Ascending aorta (tissue), 2 donors: ENCODE data around the gene FAM227B. TPM values are rescaled to one million over a fixed set of nuclear protein-coding genes. Genes with fewer than 3 reads are reported as not detected.
A peak's percentile ranks its signal among the peaks of the same experiment; 100 is the strongest.

Experiments
- DNase-seq, 2 donors: peaks; one replicate each; pipeline ENCODE4 v3.0.0-alpha.2; 2019; ENCODE audit warnings: low spot score in 2 of 2
- H3K27ac ChIP-seq, 2 donors: fragments of 200-600 bp; sonication (generic); one replicate each; pipeline ENCODE4 v1.5.1; 2016 to 2017; ENCODE audit warnings: mild to moderate bottlenecking in 1 of 2
- H3K27me3 ChIP-seq: fragments of 200-600 bp; sonication (generic); one replicate; pipeline ENCODE4 v1.5.1; 2017
- H3K36me3 ChIP-seq, 2 donors: fragments of 200-600 bp; sonication (generic); one replicate each; pipeline ENCODE4 v1.5.1; 2016
- H3K4me1 ChIP-seq, 2 donors: fragments of 200-600 bp; sonication (generic); one replicate each; pipeline ENCODE4 v1.5.1; 2016 to 2017; ENCODE audit warnings: mild to moderate bottlenecking in 1 of 2
- H3K4me3 ChIP-seq, 2 donors: fragments of 200-600 bp; sonication (generic); one replicate each; pipeline ENCODE4 v1.5.1; 2016 to 2017; ENCODE audit warnings: mild to moderate bottlenecking in 1 of 2
- H3K9me3 ChIP-seq, 2 donors: fragments of 200-600 bp; sonication (generic); one replicate each; pipeline ENCODE4 v1.5.1; 2016
- intact Hi-C: fragments of 100-400 bp; cut with DNase I; formaldehyde crosslinking; loops from one replicate; pipeline ENCODE4 v1.15.1; 2023
- total RNA-seq: library from RNA; depleted of rRNA; stranded (reverse); fragments of >200 nt; gene quantifications from one replicate; pipeline ENCODE4 v1.1.0, GENCODE V29; 2016
- TF ChIP-seq, protein P1 (sequence below), 3 experiments: fragments of 200-600 bp in 2 of 3; fragments of 450-650 bp in 1 of 3; sonication (generic) in 2 of 3; IDR thresholded peaks; one replicate each; pipeline ENCODE4 v1.5.1; 2016 to 2019; ENCODE audit warnings: antibody characterized with exemption in 3 of 3, mild to moderate bottlenecking in 1 of 3, moderate library complexity in 1 of 3

Gene FAM227B
- total RNA-seq, 1 donor from 2014 or later: not detected

DNA sequence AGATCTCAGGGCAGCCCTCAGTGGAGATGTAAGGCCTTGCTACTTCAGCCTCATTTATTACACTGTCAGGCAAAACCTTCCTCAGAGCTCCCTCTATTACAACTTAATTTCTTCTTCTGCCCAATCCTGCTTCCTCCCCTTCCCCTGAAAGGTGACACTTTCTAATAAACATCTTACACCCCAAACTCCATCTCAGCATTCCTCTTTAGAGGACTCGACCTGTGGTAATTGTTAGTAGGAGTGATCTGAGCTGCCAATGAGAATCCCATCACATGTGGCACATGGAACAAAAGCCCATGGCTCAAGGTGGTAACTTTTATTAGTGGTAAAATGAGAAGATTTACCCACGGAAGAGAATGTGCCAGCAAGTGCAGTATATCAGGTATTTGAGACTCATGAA, 30.1 kb upstream of the FAM227B start:
- intact Hi-C loops: no loop called here
- peaks cover 3 to 7% of the 10 kb centered on the region in 2 donors for H3K4me1 ChIP-seq

DNA sequence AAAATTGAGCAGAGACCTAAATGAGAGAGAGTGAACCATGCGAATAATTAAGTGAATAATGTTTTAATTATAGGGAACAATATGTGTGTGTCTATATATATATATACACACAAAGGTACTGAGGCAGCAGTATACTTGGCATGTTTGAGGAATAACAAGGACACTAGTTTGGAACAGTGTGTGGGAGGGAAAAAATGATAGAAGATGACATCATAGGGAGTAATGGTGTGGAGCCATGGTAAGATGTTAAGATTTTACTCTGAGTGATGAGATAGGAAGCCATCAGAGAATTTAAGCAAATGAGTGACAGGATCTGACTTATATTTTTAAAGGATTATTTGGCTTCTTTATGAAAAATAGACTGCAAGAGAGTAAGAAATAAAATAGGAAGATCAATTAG, 29.4 kb upstream of the FAM227B start:
- Histone ChIP-seq H3K27me3 (no peaks in the 10 kb centered on the region), H3K27ac (no peak overlapping the region), H3K36me3 (no peaks in the 10 kb centered on the region), H3K4me3 (no peak overlapping the region), H3K4me1 (peaks cover 4 to 8% of the 10 kb centered on the region in 2 donors), H3K9me3 (peaks cover 10 to 13% of the 10 kb centered on the region in 2 donors)
- TF ChIP-seq, protein P1, sequence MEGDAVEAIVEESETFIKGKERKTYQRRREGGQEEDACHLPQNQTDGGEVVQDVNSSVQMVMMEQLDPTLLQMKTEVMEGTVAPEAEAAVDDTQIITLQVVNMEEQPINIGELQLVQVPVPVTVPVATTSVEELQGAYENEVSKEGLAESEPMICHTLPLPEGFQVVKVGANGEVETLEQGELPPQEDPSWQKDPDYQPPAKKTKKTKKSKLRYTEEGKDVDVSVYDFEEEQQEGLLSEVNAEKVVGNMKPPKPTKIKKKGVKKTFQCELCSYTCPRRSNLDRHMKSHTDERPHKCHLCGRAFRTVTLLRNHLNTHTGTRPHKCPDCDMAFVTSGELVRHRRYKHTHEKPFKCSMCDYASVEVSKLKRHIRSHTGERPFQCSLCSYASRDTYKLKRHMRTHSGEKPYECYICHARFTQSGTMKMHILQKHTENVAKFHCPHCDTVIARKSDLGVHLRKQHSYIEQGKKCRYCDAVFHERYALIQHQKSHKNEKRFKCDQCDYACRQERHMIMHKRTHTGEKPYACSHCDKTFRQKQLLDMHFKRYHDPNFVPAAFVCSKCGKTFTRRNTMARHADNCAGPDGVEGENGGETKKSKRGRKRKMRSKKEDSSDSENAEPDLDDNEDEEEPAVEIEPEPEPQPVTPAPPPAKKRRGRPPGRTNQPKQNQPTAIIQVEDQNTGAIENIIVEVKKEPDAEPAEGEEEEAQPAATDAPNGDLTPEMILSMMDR (IDR thresholded peaks at IDR 0.05): no peak
- DNase-seq: no peak
- intact Hi-C loops: no loop called here

More for the DNA sequence above, 30.1 kb upstream of the FAM227B start:
- Histone ChIP-seq H3K4me3 (no peak overlapping the region), H3K27me3 (no peaks in the 10 kb centered on the region), H3K36me3 (no peaks in the 10 kb centered on the region), H3K9me3 (peaks cover 10 to 13% of the 10 kb centered on the region in 2 donors), H3K27ac (no peak overlapping the region)
- TF ChIP-seq, protein P1 (IDR thresholded peaks at IDR 0.05): no peak
- DNase-seq: no peak

DNA sequence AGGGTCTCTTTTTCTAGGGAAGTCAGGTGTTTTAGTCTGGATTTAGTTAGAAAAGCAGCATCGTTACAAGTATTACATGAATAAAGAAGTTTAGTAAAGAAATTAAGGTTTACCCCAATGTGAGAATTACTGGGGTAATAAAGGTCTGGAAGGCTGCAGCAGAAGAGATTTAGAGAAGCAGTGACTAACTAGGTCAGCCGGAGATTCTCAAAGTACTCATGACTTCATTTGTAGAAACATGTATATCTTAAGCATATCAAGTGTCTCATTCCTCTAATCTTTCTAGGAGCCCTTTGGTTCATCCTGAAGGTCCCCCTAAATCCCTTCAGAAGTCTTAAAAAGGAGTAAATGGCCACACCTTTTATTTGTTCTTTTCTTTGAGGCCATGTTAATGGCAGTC, 26.3 kb upstream of the FAM227B start:
- Histone ChIP-seq H3K4me1 (peaks cover 4 to 19% of the 10 kb centered on the region in 2 donors), H3K9me3 (no peaks in the 10 kb centered on the region), H3K27ac (peak overlapping the region; percentile 65 to 74), H3K36me3 (no peaks in the 10 kb centered on the region), H3K27me3 (no peaks in the 10 kb centered on the region), H3K4me3 (no peak overlapping the region)
- TF ChIP-seq, protein P1 (IDR thresholded peaks at IDR 0.05): no peak
- DNase-seq: no peak
- intact Hi-C loops: no loop called here

DNA sequence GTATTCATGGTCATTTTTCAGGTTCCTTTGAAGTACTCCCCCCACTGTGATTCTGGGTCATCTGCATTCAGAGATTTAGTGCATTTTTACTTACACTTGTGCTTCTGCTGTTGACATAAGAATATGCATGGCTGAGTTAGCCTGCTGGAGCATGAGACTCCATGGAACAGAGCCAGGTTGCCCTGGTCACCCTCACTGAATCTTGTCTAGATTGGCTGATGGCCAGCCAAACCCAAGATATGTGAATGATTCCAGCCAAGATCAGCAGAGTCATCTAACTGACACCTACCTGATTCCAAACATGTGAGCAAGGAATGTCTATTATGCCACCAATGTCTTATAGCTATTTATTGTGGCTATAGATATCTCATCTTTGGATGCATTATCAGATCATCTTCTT, 25.3 kb upstream of the FAM227B start:
- Histone ChIP-seq H3K36me3 (no peaks in the 10 kb centered on the region), H3K27ac (peak overlapping the region; percentile 65 to 74), H3K4me3 (no peak overlapping the region), H3K9me3 (no peaks in the 10 kb centered on the region), H3K27me3 (no peaks in the 10 kb centered on the region), H3K4me1 (peaks cover 4 to 19% of the 10 kb centered on the region in 2 donors)
- peak in 1 of 2 donors; percentile 66 for DNase-seq
- intact Hi-C loops: no loop called here
- TF ChIP-seq, protein P1 (IDR thresholded peaks at IDR 0.05): no peak

DNA sequence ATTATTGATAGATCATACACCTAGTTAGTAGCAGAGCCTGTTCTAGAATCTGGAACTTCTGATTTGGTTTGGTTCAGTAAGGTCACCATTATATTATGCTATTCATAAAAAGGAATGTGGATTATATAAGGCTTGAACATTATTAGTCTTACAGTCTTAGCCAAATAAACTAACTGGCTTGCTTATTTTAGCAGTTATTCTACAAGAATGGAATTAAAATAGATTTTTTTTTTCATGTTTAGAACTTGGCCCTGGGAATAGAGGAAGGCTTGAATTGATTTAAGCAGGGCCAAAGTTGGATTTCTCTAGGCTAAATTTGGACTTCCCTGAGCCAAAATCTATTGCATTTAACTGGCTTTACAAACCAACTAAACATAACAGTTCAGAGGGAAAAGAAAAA, 24.7 kb upstream of the FAM227B start:
- Histone ChIP-seq H3K27me3 (no peaks in the 10 kb centered on the region), H3K9me3 (no peaks in the 10 kb centered on the region), H3K36me3 (no peaks in the 10 kb centered on the region), H3K4me1 (peaks cover 4 to 19% of the 10 kb centered on the region in 2 donors), H3K4me3 (no peak overlapping the region), H3K27ac (peak overlapping the region; percentile 65 to 74)
- intact Hi-C loops: no loop called here
- TF ChIP-seq, protein P1 (IDR thresholded peaks at IDR 0.05): no peak
- no peak for DNase-seq

DNA sequence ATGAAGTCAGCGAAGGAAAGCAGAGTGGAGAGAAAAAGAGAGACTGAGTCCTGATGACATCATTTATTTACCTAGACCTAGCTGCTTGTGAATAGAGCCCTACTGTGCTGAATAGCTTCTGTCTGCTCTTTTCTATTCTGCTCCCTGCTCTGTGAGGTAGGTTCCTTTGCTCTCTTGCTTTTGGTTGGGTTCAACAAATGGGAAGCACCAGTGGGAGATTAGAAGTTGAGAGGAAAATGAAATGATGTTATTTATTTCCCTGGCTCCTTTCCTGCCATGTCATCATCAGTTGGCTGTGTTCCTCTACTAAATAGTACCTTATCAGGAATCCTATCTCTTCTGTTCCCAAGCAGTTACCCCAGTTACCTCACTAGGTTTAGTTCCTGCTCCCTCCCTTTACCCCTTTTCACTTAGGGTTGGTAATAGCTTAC, 23.8 kb upstream of the FAM227B start:
- Histone ChIP-seq H3K4me3 (no peak overlapping the region), H3K9me3 (no peaks in the 10 kb centered on the region), H3K27me3 (no peaks in the 10 kb centered on the region), H3K36me3 (no peaks in the 10 kb centered on the region), H3K4me1 (peaks cover 4 to 19% of the 10 kb centered on the region in 2 donors), H3K27ac (peak overlapping the region; percentile 65 to 74)
- intact Hi-C loops: loop anchor here (5.0 kb wide), 1 partner anchor 73 kb away; no protein-coding TSS in a partner anchor
- DNase-seq: no peak
- TF ChIP-seq, protein P1 (IDR thresholded peaks at IDR 0.05): no peak
